H1 (cell line): Measurements from ENCODE around the gene LRRC61.

Source experiments
- CTCF ChIP-seq, 3 experiments: IDR thresholded peaks; 1 replicate in 2 of 3; 2 replicates in 1 of 3; pipeline versions ENCODE4 v1.5.1 to v1.6.1; 2011; ENCODE audit warnings: low read length in 3 of 3, mild to moderate bottlenecking in 3 of 3, inconsistent platforms in 2 of 3, low read depth in 1 of 3, moderate library complexity in 1 of 3; ENCODE audit not compliant: insufficient read depth in 1 of 3; ENCODE audit errors: control extremely low read depth in 1 of 3
- JUND ChIP-seq: IDR thresholded peaks from 2 replicates; pipeline ENCODE4 v1.6.1; 2011; ENCODE audit warnings: mild to moderate bottlenecking, improper control_type of control experiment, low read length
- KDM1A ChIP-seq: fragments of 200-600, 300-600 bp; sonication (generic); IDR thresholded peaks from 2 replicates; pipeline ENCODE4 v1.7.1; 2016; ENCODE audit warnings: mild to moderate bottlenecking, low read length, borderline replicate concordance
- MAX ChIP-seq: IDR thresholded peaks from 2 replicates; pipeline ENCODE4 v1.6.1; 2012; ENCODE audit warnings: inconsistent platforms
- RXRA ChIP-seq: IDR thresholded peaks from 2 replicates; pipeline ENCODE4 v1.6.1; 2011; ENCODE audit warnings: low read depth, mild to moderate bottlenecking, low read length, moderate library complexity; ENCODE audit not compliant: insufficient read depth
- SUZ12 ChIP-seq: fragments of 200-600 bp; sonication (generic); IDR thresholded peaks from 2 replicates; pipeline ENCODE4 v1.6.1; 2012; ENCODE audit warnings: mild to moderate bottlenecking, inconsistent platforms, low read length, moderate library complexity, mixed read lengths

GRCh38 chr7:150367677-150368095 is 44.5 kb downstream of the LRRC61 start:
- TF ChIP-seq RXRA (no peak), JUND (no peak), KDM1A (no peak), CTCF (IDR thresholded peaks at IDR 0.05; ENCODE audit: control extremely low read depth in 1 of 3, insufficient read depth in 1 of 3, low read depth in 1 of 3, low read length in 3 of 3) (no peak), MAX (no peak), SUZ12 (no peak)
